WTC11 (cell line): ENCODE results near the gene C12orf50. TPM values are rescaled to one million over a fixed set of nuclear protein-coding genes. Genes with fewer than 3 reads are reported as not detected.

Source experiments
- ATAC-seq: fragments of 200-7000 bp; cut with Tn5 transposase; 2 replicates; pipeline ENCODE4 v1.10.0; 2021; ENCODE audit warnings: mild to moderate bottlenecking, moderate library complexity
- CTCF ChIA-PET: fragments of 300-600 bp; sonication (Branson Sonifier 250); formaldehyde crosslinking; loops from one replicate; lab custom pipeline; 2021; ENCODE audit warnings: antibody characterized with exemption; lab: Charles Lee
- POLR2A ChIA-PET: fragments of 350-600 bp; sonication (Branson Sonifier 250); formaldehyde crosslinking; loops from one replicate; lab custom pipeline; 2021; ENCODE audit warnings: antibody characterized with exemption; lab: Charles Lee
- DNase-seq: peaks from one replicate; pipeline ENCODE4 v3.0.0; 2021; ENCODE audit warnings: low spot score
- H3K27ac Mint-ChIP-seq: 2 replicates; pipeline ENCODE4 v1.8.0; 2021; ENCODE audit warnings: mixed read lengths
- H3K27me3 Mint-ChIP-seq: 2 replicates; pipeline ENCODE4 v1.8.0; 2021; ENCODE audit warnings: low read depth, mild to moderate bottlenecking, moderate library complexity, mixed read lengths
- H3K36me3 Mint-ChIP-seq: 2 replicates; pipeline ENCODE4 v1.8.0; 2021; ENCODE audit warnings: mixed read lengths
- H3K4me1 Mint-ChIP-seq: 2 replicates; pipeline ENCODE4 v1.8.0; 2022; ENCODE audit warnings: mixed read lengths
- H3K4me3 Mint-ChIP-seq: 2 replicates; pipeline ENCODE4 v1.8.0; 2021; ENCODE audit warnings: mild to moderate bottlenecking, moderate library complexity, mixed read lengths
- H3K9me3 Mint-ChIP-seq: 2 replicates; pipeline ENCODE4 v1.8.0; 2021; ENCODE audit warnings: mixed read lengths
- ATF6 ChIP-seq: sonication (generic); formaldehyde crosslinking; IDR thresholded peaks from 2 replicates; pipeline ENCODE4 v1.8.1; 2023; ENCODE audit warnings: mild to moderate bottlenecking, missing genetic modification reagents
- E2F5 ChIP-seq: sonication (generic); formaldehyde crosslinking; IDR thresholded peaks from 2 replicates; pipeline ENCODE4 v1.8.1; 2022; ENCODE audit warnings: mild to moderate bottlenecking, moderate library complexity, missing genetic modification reagents
- EMX1 ChIP-seq: fragments of 250-450 bp; sonication (Bioruptor Pico); IDR thresholded peaks from 2 replicates; pipeline ENCODE4 v1.8.0; 2021; ENCODE audit warnings: mild to moderate bottlenecking
- FOXK1 ChIP-seq: sonication (generic); formaldehyde crosslinking; IDR thresholded peaks from 2 replicates; pipeline ENCODE4 v1.8.0; 2022; ENCODE audit warnings: mild to moderate bottlenecking, moderate library complexity, missing genetic modification reagents
- FOXP1 ChIP-seq: sonication (generic); formaldehyde crosslinking; IDR thresholded peaks from 2 replicates; pipeline ENCODE4 v1.8.0; 2022; ENCODE audit warnings: missing genetic modification reagents, mild to moderate bottlenecking, moderate library complexity, borderline replicate concordance
- IRF2 ChIP-seq: sonication (generic); formaldehyde crosslinking; IDR thresholded peaks from 2 replicates; pipeline ENCODE4 v1.8.0; 2022; ENCODE audit warnings: low read depth, missing genetic modification reagents, borderline replicate concordance
- JAZF1 ChIP-seq: fragments of 250-450 bp; sonication (Bioruptor Pico); IDR thresholded peaks from 2 replicates; pipeline ENCODE4 v1.9.0; 2021; ENCODE audit warnings: moderate library complexity, mild to moderate bottlenecking, inconsistent platforms
- KAT7 ChIP-seq: sonication (generic); formaldehyde crosslinking; IDR thresholded peaks from 2 replicates; pipeline ENCODE4 v1.8.1; 2023; ENCODE audit warnings: missing genetic modification reagents, mild to moderate bottlenecking, borderline replicate concordance
- MAX ChIP-seq: sonication (generic); formaldehyde crosslinking; IDR thresholded peaks from 2 replicates; pipeline ENCODE4 v1.8.0; 2022; ENCODE audit warnings: mild to moderate bottlenecking, missing genetic modification reagents
- NFATC4 ChIP-seq: fragments of 250-450 bp; sonication (Bioruptor Pico); IDR thresholded peaks from 2 replicates; pipeline ENCODE4 v1.9.0; 2021; ENCODE audit warnings: mild to moderate bottlenecking
- NFYB ChIP-seq: sonication (generic); formaldehyde crosslinking; conservative IDR thresholded peaks from 2 replicates; pipeline ENCODE4 v1.8.0; 2022; ENCODE audit warnings: low read depth, missing genetic modification reagents
- PRDM15 ChIP-seq: sonication (generic); formaldehyde crosslinking; IDR thresholded peaks from 2 replicates; pipeline ENCODE4 v1.8.0; 2022; ENCODE audit warnings: missing genetic modification reagents
- RELA ChIP-seq: sonication (generic); formaldehyde crosslinking; IDR thresholded peaks from 2 replicates; pipeline ENCODE4 v1.8.1; 2022; ENCODE audit warnings: missing genetic modification reagents, mild to moderate bottlenecking, borderline replicate concordance
- TEAD1 ChIP-seq: sonication (generic); formaldehyde crosslinking; IDR thresholded peaks from 2 replicates; pipeline ENCODE4 v1.8.0; 2022; ENCODE audit warnings: mild to moderate bottlenecking, missing genetic modification reagents
- TEAD4 ChIP-seq: sonication (generic); formaldehyde crosslinking; IDR thresholded peaks from 2 replicates; pipeline ENCODE4 v1.8.0; 2022; ENCODE audit warnings: mild to moderate bottlenecking, missing genetic modification reagents
- USF2 ChIP-seq: sonication (generic); formaldehyde crosslinking; IDR thresholded peaks from 2 replicates; pipeline ENCODE4 v1.8.1; 2023; ENCODE audit warnings: mild to moderate bottlenecking, missing genetic modification reagents, moderate library complexity
- ZBTB43 ChIP-seq: sonication (generic); formaldehyde crosslinking; IDR thresholded peaks from 2 replicates; pipeline ENCODE4 v1.8.1; 2023; ENCODE audit warnings: mild to moderate bottlenecking, missing genetic modification reagents
- ZNF121 ChIP-seq: sonication (generic); formaldehyde crosslinking; IDR thresholded peaks from 2 replicates; pipeline ENCODE4 v1.8.0; 2023; ENCODE audit warnings: missing genetic modification reagents
- ZNF138 ChIP-seq: sonication (generic); formaldehyde crosslinking; conservative IDR thresholded peaks from 2 replicates; pipeline ENCODE4 v1.8.1; 2022; ENCODE audit warnings: mild to moderate bottlenecking, moderate library complexity, missing genetic modification reagents
- ZNF396 ChIP-seq: fragments of 250-450 bp; sonication (Bioruptor Pico); IDR thresholded peaks from 2 replicates; pipeline ENCODE4 v1.8.0; 2021; ENCODE audit warnings: mild to moderate bottlenecking, moderate library complexity, borderline replicate concordance
- total RNA-seq: library from RNA; stranded (reverse); gene quantifications from 3 replicates; pipeline ENCODE4 v1.2.3, GENCODE V29; 2021

The C12orf50 gene
- total RNA-seq, 1 experiment from 2014 or later = not detected

- H3K4me1 Mint-ChIP-seq = no peaks in the 10 kb centered on the region
- no peak overlapping the region for H3K27ac Mint-ChIP-seq
- POLR2A ChIA-PET = no interaction called here
Measured at GRCh38 chr12:87988534-87988933, 40.7 kb downstream of the C12orf50 start.

GRCh38 chr12:87985069-87985675, 44.0 kb downstream of the C12orf50 start:
- Mint-ChIP-seq H3K27me3 (no peaks in the 10 kb centered on the region), H3K4me3 (no peak overlapping the region), H3K27ac (no peak overlapping the region), H3K4me1 (no peaks in the 10 kb centered on the region), H3K36me3 (no peaks in the 10 kb centered on the region), H3K9me3 (no peaks in the 10 kb centered on the region)
- TF ChIP-seq ZNF396 (CRISPR knock-in tag) (no peak), NFYB (no peak)
- ChIA-PET CTCF (no interaction called here), POLR2A (no interaction called here)
- ATAC-seq = no peak
- DNase-seq = no peak

More at GRCh38 chr12:87988534-87988933, 40.7 kb downstream of the C12orf50 start:
- no peaks in the 10 kb centered on the region for H3K27me3 Mint-ChIP-seq
- H3K9me3 Mint-ChIP-seq = no peaks in the 10 kb centered on the region
- no peak for TF ChIP-seq TEAD4 (CRISPR knock-in tag)
- no peak for TF ChIP-seq NFATC4 (CRISPR knock-in tag)
- no peak for TF ChIP-seq PRDM15 (CRISPR knock-in tag)
- DNase-seq (no peak), ATAC-seq (no peak)
- H3K4me3 Mint-ChIP-seq = no peak overlapping the region
- CTCF ChIA-PET = no interaction called here
- no peaks in the 10 kb centered on the region for H3K36me3 Mint-ChIP-seq

GRCh38 chr12:87982208-87982607, 47.0 kb downstream of the C12orf50 start:
- DNase-seq (no peak), ATAC-seq (no peak)
- Mint-ChIP-seq H3K4me1 (no peaks in the 10 kb centered on the region), H3K36me3 (peaks cover 2% of the 10 kb centered on the region; the same call in 1 of the 2 replicates), H3K9me3 (peaks cover 4% of the 10 kb centered on the region), H3K27me3 (no peaks in the 10 kb centered on the region; the same call in 1 of the 2 replicates), H3K4me3 (no peak overlapping the region), H3K27ac (no peak overlapping the region)
- CTCF ChIA-PET = no interaction called here
- TF ChIP-seq FOXK1 (CRISPR knock-in tag) (no peak), KAT7 (CRISPR knock-in tag) (no peak), USF2 (no peak), ZNF138 (CRISPR knock-in tag) (no peak), ZBTB43 (CRISPR knock-in tag) (no peak), ZNF121 (CRISPR knock-in tag) (no peak), FOXP1 (CRISPR knock-in tag) (no peak), TEAD1 (CRISPR knock-in tag) (no peak), JAZF1 (CRISPR knock-in tag) (no peak), IRF2 (CRISPR knock-in tag) (no peak), ATF6 (CRISPR knock-in tag) (no peak), MAX (CRISPR knock-in tag) (no peak), E2F5 (CRISPR knock-in tag) (no peak), RELA (CRISPR knock-in tag) (no peak), EMX1 (CRISPR knock-in tag) (no peak)
- POLR2A ChIA-PET = no interaction called here
